ENCODE measurements around the gene S100P. TPM values are rescaled to one million over a fixed set of nuclear protein-coding genes. Genes with fewer than 3 reads are reported as not detected.

The S100P gene
- 27.5 to 78.2 TPM (median 64.1 TPM) in 5 replicates for total RNA-seq (2022; extraction: Qiagen RNA extraction; ENCODE audit: low read depth)

DNA sequence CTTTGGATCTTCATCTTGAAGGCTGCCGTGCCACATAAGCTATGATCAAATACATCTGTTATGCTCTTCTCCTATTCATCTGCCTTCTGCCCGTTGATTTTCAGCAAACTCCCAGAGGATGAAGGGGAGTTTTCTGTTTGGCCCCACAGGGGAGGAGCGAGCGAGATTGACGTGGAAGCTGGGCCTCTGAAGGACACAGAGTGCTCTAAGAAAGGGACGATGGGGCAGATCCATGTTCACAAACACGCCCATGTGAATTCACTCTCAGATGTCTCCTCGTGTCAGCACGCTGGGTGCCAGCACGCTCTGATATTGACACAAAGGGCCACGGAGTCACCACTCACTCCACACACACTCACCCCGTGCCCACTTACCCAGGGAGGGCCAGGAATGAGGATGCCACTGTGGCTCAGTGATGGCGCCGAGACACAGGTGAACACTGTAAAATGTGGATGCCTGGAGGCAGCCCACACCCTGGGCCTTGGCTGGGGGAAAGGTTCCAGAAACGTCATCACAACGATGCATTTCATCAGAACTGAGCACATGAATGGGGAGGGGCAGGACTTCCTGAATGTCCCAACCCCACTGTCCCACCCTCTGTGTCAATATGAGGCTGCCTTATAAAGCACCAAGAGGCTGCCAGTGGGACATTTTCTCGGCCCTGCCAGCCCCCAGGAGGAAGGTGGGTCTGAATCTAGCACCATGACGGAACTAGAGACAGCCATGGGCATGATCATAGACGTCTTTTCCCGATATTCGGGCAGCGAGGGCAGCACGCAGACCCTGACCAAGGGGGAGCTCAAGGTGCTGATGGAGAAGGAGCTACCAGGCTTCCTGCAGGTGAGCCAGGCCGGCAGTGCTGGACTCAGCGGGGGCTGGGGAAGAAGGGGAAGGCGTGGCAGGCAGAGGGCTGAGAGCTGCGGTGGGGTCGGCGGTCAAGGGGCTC lies at the start of gene S100P:
S100P (plus strand) TSS at position 648 of the 946 bp plus-strand sequence; CDS start at position 703, 55 bp downstream.

DNA sequence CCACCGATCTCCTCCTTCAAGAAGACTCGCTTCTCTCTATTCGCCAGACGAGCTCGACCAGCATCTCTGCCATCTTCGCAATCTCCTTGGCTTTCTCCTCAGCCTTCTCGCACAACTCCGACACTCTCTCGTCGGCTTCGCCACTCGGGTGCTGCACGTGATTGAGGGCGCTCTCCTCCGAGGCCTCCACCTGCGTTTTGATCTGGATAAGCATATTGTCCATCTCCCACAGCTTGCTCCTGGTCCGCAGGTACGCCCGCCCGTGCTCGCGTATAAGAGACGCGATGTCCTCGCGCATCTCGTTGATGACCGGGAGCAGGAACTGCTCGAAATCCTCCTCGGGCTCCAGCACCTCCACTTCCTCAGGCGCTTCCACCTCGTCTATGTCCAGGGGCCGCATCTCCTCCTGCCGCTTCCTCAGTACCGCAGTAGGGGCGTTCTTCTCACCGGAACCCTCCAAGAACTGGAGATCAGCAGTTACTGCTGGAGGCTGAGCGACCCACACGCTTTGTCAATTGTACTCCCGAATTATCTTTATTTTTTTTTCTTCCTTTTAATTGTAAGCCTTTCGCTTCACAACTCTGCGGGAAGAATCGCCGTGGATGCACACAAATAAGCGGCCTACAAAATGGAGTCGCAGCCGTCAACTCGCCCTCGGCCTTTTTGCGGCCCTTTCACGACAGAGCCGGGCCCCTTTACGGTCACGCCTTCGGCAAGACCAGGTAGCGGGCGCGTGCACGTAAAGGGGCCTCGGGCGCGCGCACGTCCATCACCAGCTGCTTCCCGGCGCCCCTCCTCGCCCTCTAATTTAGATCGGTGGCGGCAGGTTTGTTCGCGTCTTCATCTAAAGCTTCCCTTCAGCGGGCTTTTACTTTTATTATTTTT lies 15.8 kb downstream of the S100P start, which contains the start of gene MRFAP1L1:
MRFAP1L1 (minus strand) TSS at position 636 of the 885 bp plus-strand sequence; CDS start at position 400, 236 bp downstream.

DNA sequence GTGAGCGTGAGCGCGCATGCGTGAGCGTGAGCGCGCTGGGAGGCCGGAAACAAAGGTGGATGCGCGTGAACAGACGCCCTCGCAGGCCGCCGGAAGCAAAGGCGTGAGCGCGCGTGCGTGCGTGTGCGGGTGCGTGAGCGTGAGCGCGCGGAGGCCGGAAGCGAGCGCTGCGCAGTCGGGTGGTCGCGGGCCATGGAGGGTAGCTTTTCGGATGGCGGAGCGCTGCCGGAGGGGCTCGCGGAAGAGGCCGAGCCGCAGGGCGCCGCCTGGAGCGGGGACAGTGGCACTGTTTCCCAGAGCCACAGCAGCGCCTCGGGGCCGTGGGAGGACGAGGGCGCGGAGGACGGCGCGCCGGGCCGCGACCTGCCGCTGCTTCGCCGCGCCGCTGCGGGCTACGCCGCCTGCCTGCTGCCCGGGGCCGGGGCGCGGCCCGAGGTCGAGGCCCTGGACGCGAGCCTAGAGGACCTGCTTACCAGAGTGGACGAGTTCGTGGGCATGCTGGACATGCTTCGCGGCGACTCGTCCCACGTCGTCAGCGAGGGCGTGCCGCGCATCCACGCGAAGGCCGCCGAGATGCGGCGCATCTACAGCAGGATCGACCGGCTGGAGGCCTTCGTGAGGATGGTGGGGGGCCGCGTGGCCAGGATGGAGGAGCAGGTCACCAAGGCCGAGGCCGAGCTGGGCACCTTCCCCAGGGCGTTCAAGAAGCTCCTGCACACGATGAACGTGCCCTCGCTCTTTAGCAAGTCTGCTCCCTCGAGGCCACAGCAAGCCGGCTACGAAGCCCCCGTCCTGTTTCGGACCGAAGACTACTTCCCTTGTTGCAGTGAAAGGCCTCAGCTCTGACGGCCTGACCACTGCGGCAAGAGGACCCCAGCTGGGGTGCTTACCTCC lies 22.6 kb downstream of the S100P start, which contains the start of gene BLOC1S4:
BLOC1S4 (plus strand) TSS at position 157 of the 894 bp plus-strand sequence; CDS start at position 193, 36 bp downstream.

Other genes starting within 250 kb of the S100P start
- gene PPP2R2C, start 221.3 kb upstream of the S100P start, total RNA-seq (2022; extraction: Qiagen RNA extraction; ENCODE audit: low read depth): 28.1 to 37.9 TPM (median 35.6 TPM) in 5 replicates
- 8.1 to 11.9 TPM (median 9.5 TPM) in 5 replicates for gene MAN2B2, start 118.7 kb upstream of the S100P start, total RNA-seq (2022; extraction: Qiagen RNA extraction; ENCODE audit: low read depth)
- 229 to 278 TPM (median 247 TPM) in 5 replicates for gene MRFAP1, start 53.2 kb upstream of the S100P start, total RNA-seq (2022; extraction: Qiagen RNA extraction; ENCODE audit: low read depth)
- 27.9 to 38.9 TPM (median 34.3 TPM) in 5 replicates for gene MRFAP1L1, start 16.0 kb downstream of the S100P start, total RNA-seq (2022; extraction: Qiagen RNA extraction; ENCODE audit: low read depth)
- gene BLOC1S4, start 22.3 kb downstream of the S100P start, total RNA-seq (2022; extraction: Qiagen RNA extraction; ENCODE audit: low read depth): 13.0 to 17.8 TPM (median 16.7 TPM) in 5 replicates
- 4.6 to 9.8 TPM (median 8.6 TPM) in 5 replicates for gene KIAA0232, start 88.8 kb downstream of the S100P start, total RNA-seq (2022; extraction: Qiagen RNA extraction; ENCODE audit: low read depth)
- gene TBC1D14, start 215.9 kb downstream of the S100P start, total RNA-seq (2022; extraction: Qiagen RNA extraction; ENCODE audit: low read depth): 29.0 to 34.3 TPM (median 33.5 TPM) in 5 replicates

Measured in A549 treated with RU486 at 1 μM for 4 hours (cell line).